H1 (cell line): ENCODE measurements around the gene GPATCH2. TPM values are rescaled to one million over a fixed set of nuclear protein-coding genes. Genes with fewer than 3 reads are reported as not detected.

Experiments
- CTCF ChIA-PET: fragments of 300-600 bp; sonication (Branson Sonifier 250); formaldehyde crosslinking; loops from one replicate; lab custom pipeline; 2021; ENCODE audit not compliant: partially characterized antibody; lab: Charles Lee
- POLR2A ChIA-PET: fragments of 300-600 bp; sonication (Branson Sonifier 250); formaldehyde crosslinking; loops from one replicate; lab custom pipeline; 2021; ENCODE audit warnings: inconsistent platforms; ENCODE audit not compliant: partially characterized antibody; lab: Charles Lee
- DNase-seq, 2 experiments: peaks; one replicate each; pipeline versions ENCODE4 v3.0.0 to v3.0.0-alpha.2; 2010 to 2022; ENCODE audit warnings: low spot score in 2 of 2, low read depth in 1 of 2, mixed read lengths in 1 of 2
- FAIRE-seq: peaks from 2 replicates; lab custom pipeline; 2011; peaks lifted over from hg19 to GRCh38; lab: Jason Lieb, UNC
- H2AFZ ChIP-seq: 2 replicates; pipeline ENCODE4 v1.8.1; 2012; ENCODE audit warnings: low read length, inconsistent platforms
- H2AK5ac ChIP-seq: 2 replicates; pipeline ENCODE4 v1.6.1; 2013; ENCODE audit warnings: low read depth, low read length
- H2BK120ac ChIP-seq: replicated peaks from 2 replicates; pipeline ENCODE3; 2013; ENCODE audit warnings: low read depth, low read length, inconsistent platforms
- H2BK12ac ChIP-seq: 2 replicates; pipeline ENCODE4 v1.6.1; 2013; ENCODE audit warnings: low read depth, low read length
- H2BK15ac ChIP-seq: 2 replicates; pipeline ENCODE4 v1.6.1; 2013; ENCODE audit warnings: low read length
- H2BK20ac ChIP-seq: 2 replicates; pipeline ENCODE4 v1.6.1; 2013; ENCODE audit warnings: low read length
- H2BK5ac ChIP-seq: 2 replicates; pipeline ENCODE4 v1.6.1; 2013; ENCODE audit warnings: low read depth, low read length
- H3K14ac ChIP-seq: 2 replicates; pipeline ENCODE4 v1.6.1; 2013; ENCODE audit warnings: inconsistent platforms; ENCODE audit not compliant: insufficient read length
- H3K18ac ChIP-seq: 2 replicates; pipeline ENCODE4 v1.6.1; 2013; ENCODE audit warnings: low read length; ENCODE audit errors: extremely low read depth
- H3K23ac ChIP-seq: 2 replicates; pipeline ENCODE4 v1.6.1; 2013; ENCODE audit warnings: inconsistent platforms; ENCODE audit not compliant: insufficient read length
- H3K23me2 ChIP-seq: 2 replicates; pipeline ENCODE4 v1.6.1; 2013; ENCODE audit warnings: low read depth, low read length
- H3K27ac ChIP-seq: 2 replicates; pipeline ENCODE4 v1.6.1; 2011; ENCODE audit warnings: low read depth, low read length, inconsistent platforms
- H3K27me3 ChIP-seq, 4 experiments: replicated peaks in 1 of 4; 1 replicate in 1 of 4; 2 replicates in 3 of 4; pipeline versions ENCODE4 v1.6.1 to v1.8.1; 2011 to 2013; ENCODE audit warnings: low read length in 3 of 4, mild to moderate bottlenecking in 3 of 4, inconsistent platforms in 2 of 4, mixed read lengths in 2 of 4, moderate library complexity in 1 of 4; ENCODE audit not compliant: control insufficient read depth in 3 of 4, insufficient read depth in 3 of 4; ENCODE audit errors: extremely low read depth in 1 of 4
- H3K36me3 ChIP-seq, 4 experiments: 2 replicates each; pipeline versions ENCODE4 v1.6.1 to v1.8.1; 2011 to 2013; ENCODE audit warnings: mild to moderate bottlenecking in 4 of 4, low read length in 3 of 4, moderate library complexity in 2 of 4, control low read depth in 1 of 4, inconsistent platforms in 1 of 4; ENCODE audit not compliant: insufficient read depth in 4 of 4, control insufficient read depth in 2 of 4
- H3K4ac ChIP-seq: replicated peaks from 2 replicates; pipeline ENCODE3; 2013; ENCODE audit warnings: low read length, low read depth, mixed read lengths, inconsistent platforms; ENCODE audit not compliant: insufficient read length
- H3K4me1 ChIP-seq, 4 experiments: replicated peaks in 1 of 4; 1 replicate in 1 of 4; 2 replicates in 3 of 4; pipeline versions ENCODE4 v1.6.1 to v1.8.1; 2011 to 2013; ENCODE audit warnings: low read length in 3 of 4, inconsistent platforms in 2 of 4, mixed read lengths in 1 of 4; ENCODE audit not compliant: insufficient read depth in 4 of 4, control insufficient read depth in 3 of 4
- H3K4me2 ChIP-seq, 2 experiments: 2 replicates each; pipeline versions ENCODE4 v1.6.1 to v1.8.1; 2011 to 2013; ENCODE audit warnings: low read depth in 2 of 2, low read length in 2 of 2, control low read depth in 1 of 2, inconsistent platforms in 1 of 2, mild to moderate bottlenecking in 1 of 2; ENCODE audit not compliant: insufficient read depth in 1 of 2
- H3K4me3 ChIP-seq, 4 experiments: fragments of 200-600, 300-600 bp in 1 of 4; sonication (generic), shearing (Covaris generic), sonication (Bioruptor Twin) in 1 of 4; 2 replicates each; pipeline versions ENCODE4 v1.5.1 to v1.8.1; 2011 to 2016; ENCODE audit warnings: low read length in 4 of 4, low read depth in 3 of 4, control low read depth in 2 of 4, inconsistent platforms in 2 of 4, mild to moderate bottlenecking in 2 of 4, mixed read lengths in 1 of 4, moderate library complexity in 1 of 4; ENCODE audit not compliant: insufficient read depth in 2 of 4; ENCODE audit errors: extremely low read depth in 1 of 4
- H3K56ac ChIP-seq: replicated peaks from 2 replicates; pipeline ENCODE3; 2013; ENCODE audit warnings: low read depth, mild to moderate bottlenecking, mixed read lengths, low read length, inconsistent platforms; ENCODE audit not compliant: insufficient read length
- H3K79me1 ChIP-seq: 2 replicates; pipeline ENCODE4 v1.6.1; 2013; ENCODE audit warnings: low read depth, low read length, control low read depth
- H3K79me2 ChIP-seq, 2 experiments: 2 replicates each; pipeline versions ENCODE4 v1.6.1 to v1.8.1; 2012 to 2013; ENCODE audit warnings: low read length in 2 of 2, mild to moderate bottlenecking in 2 of 2, inconsistent platforms in 1 of 2; ENCODE audit not compliant: insufficient read depth in 2 of 2, control insufficient read depth in 1 of 2
- H3K9ac ChIP-seq, 4 experiments: replicated peaks in 1 of 4; 1 replicate in 1 of 4; 2 replicates in 3 of 4; pipeline versions ENCODE4 v1.6.1 to v1.8.1; 2011 to 2013; ENCODE audit warnings: low read depth in 3 of 4, low read length in 3 of 4, control low read depth in 2 of 4, mild to moderate bottlenecking in 2 of 4, moderate library complexity in 2 of 4, inconsistent platforms in 1 of 4; ENCODE audit errors: extremely low read depth in 1 of 4
- H3K9me3 ChIP-seq, 2 experiments: 2 replicates each; pipeline versions ENCODE4 v1.6.1 to v1.8.1; 2012 to 2013; ENCODE audit warnings: mild to moderate bottlenecking in 2 of 2, moderate library complexity in 2 of 2, control low read depth in 1 of 2, inconsistent platforms in 1 of 2, low read depth in 1 of 2, low read length in 1 of 2, mixed read lengths in 1 of 2; ENCODE audit not compliant: insufficient read depth in 2 of 2
- H4K20me1 ChIP-seq, 2 experiments: replicated peaks in 1 of 2; 2 replicates each; pipeline versions ENCODE3 to v1.8.1; 2011 to 2013; ENCODE audit warnings: inconsistent platforms in 2 of 2, low read length in 2 of 2, mild to moderate bottlenecking in 1 of 2; ENCODE audit not compliant: insufficient read depth in 2 of 2, control insufficient read depth in 1 of 2
- H4K5ac ChIP-seq: 2 replicates; pipeline ENCODE4 v1.6.1; 2013; ENCODE audit warnings: low read length, low read depth, mixed read lengths, inconsistent platforms; ENCODE audit not compliant: insufficient read length
- H4K8ac ChIP-seq: 2 replicates; pipeline ENCODE4 v1.8.0; 2013; ENCODE audit warnings: mild to moderate bottlenecking, moderate library complexity, low read length, inconsistent platforms; ENCODE audit not compliant: insufficient read depth; ENCODE audit errors: extremely low read depth
- H4K91ac ChIP-seq: replicated peaks from 2 replicates; pipeline ENCODE3; 2013; ENCODE audit warnings: low read length, mixed read lengths, inconsistent platforms; ENCODE audit not compliant: insufficient read length
- BCL11A ChIP-seq, 2 experiments: IDR thresholded peaks; one replicate each; pipeline ENCODE4 v1.6.1; 2011; ENCODE audit warnings: low read depth in 2 of 2, low read length in 2 of 2, mild to moderate bottlenecking in 2 of 2
- CBX8 ChIP-seq: fragments of 300-800, 300-1000 bp; sonication (generic); IDR thresholded peaks from 2 replicates; pipeline ENCODE4 v1.7.1; 2016; ENCODE audit warnings: low read depth, low read length, borderline replicate concordance
- EZH2 ChIP-seq: fragments of 200-600 bp; sonication (generic); IDR thresholded peaks from 2 replicates; pipeline ENCODE4 v1.7.1; 2012; ENCODE audit warnings: low read depth, mild to moderate bottlenecking, moderate library complexity, low read length, inconsistent platforms; ENCODE audit not compliant: severe bottlenecking
- GABPA ChIP-seq: IDR thresholded peaks from 2 replicates; pipeline ENCODE4 v1.6.1; 2011; ENCODE audit warnings: mild to moderate bottlenecking, low read length, moderate library complexity, borderline replicate concordance; ENCODE audit not compliant: insufficient read depth
- HDAC2 ChIP-seq, 2 experiments: fragments of 300-600 bp in 1 of 2; sonication (generic) in 1 of 2; IDR thresholded peaks; 2 replicates each; pipeline ENCODE4 v1.6.1; 2011 to 2012; ENCODE audit warnings: low read depth in 2 of 2, low read length in 2 of 2, mild to moderate bottlenecking in 2 of 2, moderate library complexity in 2 of 2, borderline replicate concordance in 1 of 2, inconsistent platforms in 1 of 2
- HDAC6 ChIP-seq: IDR thresholded peaks from one replicate; pipeline ENCODE4 v1.7.1; 2012; ENCODE audit warnings: low read depth, mild to moderate bottlenecking, inconsistent platforms, low read length, moderate library complexity
- NANOG ChIP-seq: IDR thresholded peaks from 2 replicates; pipeline ENCODE4 v1.6.1; 2011; ENCODE audit warnings: low read length, low read depth, mild to moderate bottlenecking, inconsistent platforms; ENCODE audit not compliant: insufficient read depth, poor library complexity, severe bottlenecking
- POU5F1 ChIP-seq: IDR thresholded peaks from 2 replicates; pipeline ENCODE4 v1.6.1; 2011; ENCODE audit warnings: low read depth, mild to moderate bottlenecking, low read length, moderate library complexity
- RBBP5 ChIP-seq: IDR thresholded peaks from 2 replicates; pipeline ENCODE4 v1.7.1; 2012; ENCODE audit warnings: low read depth, mild to moderate bottlenecking, inconsistent platforms, low read length, moderate library complexity, borderline replicate concordance
- SIX5 ChIP-seq: IDR thresholded peaks from 2 replicates; pipeline ENCODE4 v1.6.1; 2011; ENCODE audit warnings: mild to moderate bottlenecking, low read depth, low read length
- SRF ChIP-seq: IDR thresholded peaks from 2 replicates; pipeline ENCODE4 v1.6.1; 2011; ENCODE audit warnings: mild to moderate bottlenecking, low read depth, low read length, moderate library complexity
- TAF1 ChIP-seq: IDR thresholded peaks from 2 replicates; pipeline ENCODE4 v1.6.1; 2011; ENCODE audit warnings: mild to moderate bottlenecking, low read depth, low read length
- WGBS, 2 experiments: shearing (Covaris generic) in 1 of 2; methylation state at CpG; one replicate each; pipeline versions ENCODE4 v1.1.6 to v1.1.7; 2013 to 2015; ENCODE audit warnings: low lambda C conversion rate in 2 of 2, mixed read lengths in 2 of 2, inconsistent platforms in 1 of 2, low coverage in 1 of 2, missing lambda C conversion rate in 1 of 2; ENCODE audit not compliant: insufficient replicate concordance in 2 of 2, insufficient coverage in 1 of 2, insufficient read length in 1 of 2; ENCODE audit errors: extremely low coverage in 1 of 2, missing lambda C conversion rate in 1 of 2; 5-methylcytosine and 5-hydroxymethylcytosine counted together
- polyA plus RNA-seq, 7 experiments: library from polyadenylated mRNA; depleted of rRNA in 3 of 7; stranded (reverse) in 5 of 7; unstranded in 2 of 7; fragments of >200 nt in 5 of 7; fragments of 200-250 nt in 2 of 7; gene quantifications; 1 replicate in 5 of 7; 2 replicates in 1 of 7; 4 replicates in 1 of 7; pipeline versions ENCODE4 v1.2.1 to v1.2.3, GENCODE V29; 2011 to 2013; ENCODE audit warnings: missing spikeins in 2 of 7, mixed read lengths in 2 of 7
- total RNA-seq: library from RNA; stranded (reverse); fragmentation: NEBNext Ultra II Directional; extraction: Animal tissue kit (Norgen Biotek cat#: 25700); gene quantifications from 2 replicates; pipeline ENCODE4 v1.2.1, GENCODE V29; 2021
- TF ChIP-seq, protein P1 (sequence below): IDR thresholded peaks from 2 replicates; pipeline ENCODE4 v1.6.1; 2012; ENCODE audit warnings: inconsistent platforms

Gene GPATCH2
- total and polyA plus RNA-seq, 2 of the 8 experiments (the other 6 are each of a cell fraction or from before 2014, with no cell fraction given): 3.9 to 13.1 TPM

DNA sequence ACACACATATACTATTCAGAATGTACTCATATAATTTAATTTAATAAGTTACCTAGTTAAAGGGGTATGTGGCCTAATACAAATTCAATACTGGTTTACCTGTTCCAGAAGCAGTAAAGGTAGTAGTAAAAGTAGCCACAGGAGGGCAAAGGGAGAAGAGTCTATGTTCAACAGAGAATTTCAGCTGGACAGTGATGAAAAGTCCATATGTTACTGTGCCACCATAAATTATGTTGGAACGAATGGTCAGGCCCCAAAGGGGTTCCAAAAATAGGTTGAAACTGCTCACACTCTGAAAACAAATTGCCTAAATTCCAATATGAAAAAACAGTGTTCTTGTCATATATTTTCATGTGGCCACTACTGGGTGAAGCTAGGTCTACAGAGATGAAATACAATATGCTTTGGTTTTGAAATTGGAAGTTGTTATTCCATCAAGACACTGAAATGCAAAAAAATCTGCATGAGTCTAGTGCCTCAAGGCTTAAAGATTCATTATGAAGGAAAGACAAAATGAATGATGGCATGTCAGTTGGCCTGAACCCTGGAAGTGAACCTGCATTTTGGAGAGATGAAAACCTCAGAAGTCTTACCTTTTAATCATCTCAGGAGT is 78.4 kb downstream of the GPATCH2 start:
- WGBS, 2 experiments: 87% methylated on average over 1 of the region's 1 CpG; no CpG with 5 or more reads in 1 of the 2 experiments
- H3K9me3 ChIP-seq: peaks cover 0 to 3% of the 10 kb centered on the region in 2 experiments; a peak in 1 of 4 replicates
- no peak overlapping the region for H3K27ac ChIP-seq
- ChIA-PET CTCF (no interaction called here), POLR2A (no interaction called here)
- no peak overlapping the region for H3K18ac ChIP-seq
- H4K5ac ChIP-seq: no peak overlapping the region
- no peak overlapping the region for H3K56ac ChIP-seq
- peaks cover 0 to 5% (median 2%) of the 10 kb centered on the region in 4 experiments; a peak in 2 of 7 replicates for H3K4me1 ChIP-seq
- H3K14ac ChIP-seq: no peak overlapping the region
- H2AFZ ChIP-seq: no peak overlapping the region
- no peak overlapping the region for H3K4ac ChIP-seq
- no peak overlapping the region for H2BK20ac ChIP-seq
- FAIRE-seq: no peak
- H3K4me3 ChIP-seq: no peak overlapping the region
- H4K91ac ChIP-seq: no peak overlapping the region
- no peak overlapping the region for H2AK5ac ChIP-seq
- no peak overlapping the region for H3K9ac ChIP-seq
- no peak overlapping the region for H3K4me2 ChIP-seq
- H3K36me3 ChIP-seq: no peaks in the 10 kb centered on the region; a peak in 1 of 8 replicates
- H2BK120ac ChIP-seq: no peak overlapping the region
- no peak overlapping the region for H2BK5ac ChIP-seq
- no peaks in the 10 kb centered on the region for H3K27me3 ChIP-seq
- no peaks in the 10 kb centered on the region for H3K23me2 ChIP-seq
- TF ChIP-seq, protein P1, sequence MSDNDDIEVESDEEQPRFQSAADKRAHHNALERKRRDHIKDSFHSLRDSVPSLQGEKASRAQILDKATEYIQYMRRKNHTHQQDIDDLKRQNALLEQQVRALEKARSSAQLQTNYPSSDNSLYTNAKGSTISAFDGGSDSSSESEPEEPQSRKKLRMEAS: no peak
- TF ChIP-seq RBBP5: no peak
- TF ChIP-seq CBX8: no peak
- TF ChIP-seq NANOG: no peak
- TF ChIP-seq TAF1: no peak
- no peak for TF ChIP-seq GABPA
- TF ChIP-seq HDAC2 (IDR thresholded peaks at IDR 0.05; ENCODE audit: borderline replicate concordance in 1 of 2, low read depth in 2 of 2, low read length in 2 of 2): no peak
- TF ChIP-seq SRF: no peak
- TF ChIP-seq BCL11A (IDR thresholded peaks at IDR 0.05; ENCODE audit: low read depth in 2 of 2, low read length in 2 of 2): no peak
- TF ChIP-seq EZH2: no peak
- no peak for TF ChIP-seq SIX5
- TF ChIP-seq POU5F1: no peak
- TF ChIP-seq HDAC6: no peak
- H2BK15ac ChIP-seq: no peak overlapping the region
- no peaks in the 10 kb centered on the region for H4K20me1 ChIP-seq
- H3K79me1 ChIP-seq: no peaks in the 10 kb centered on the region
- no peak for DNase-seq
- no peaks in the 10 kb centered on the region for H3K79me2 ChIP-seq
- no peak overlapping the region for H3K23ac ChIP-seq
- no peak overlapping the region for H4K8ac ChIP-seq
- no peak overlapping the region for H2BK12ac ChIP-seq
